Gastrocnemius medialis (tissue), 4 donors: ENCODE results near the gene PHTF2.

Experiments used
- POLR2A ChIP-seq, 2 donors: fragments of 450-650 bp; IDR thresholded peaks; one replicate each; pipeline ENCODE4 v1.6.1; 2017; ENCODE audit warnings: antibody characterized with exemption in 2 of 2, mild to moderate bottlenecking in 2 of 2, moderate library complexity in 2 of 2
- TF ChIP-seq, protein P1 (sequence below), 5 experiments: fragments of 450-650 bp in 3 of 5; fragments of 200-600 bp in 2 of 5; sonication (generic) in 2 of 5; IDR thresholded peaks in 4 of 5; conservative IDR thresholded peaks in 1 of 5; 1 replicate in 4 of 5; 2 replicates in 1 of 5; pipeline ENCODE4 v1.5.1; 2016 to 2019; ENCODE audit warnings: antibody characterized with exemption in 5 of 5, mild to moderate bottlenecking in 3 of 5, moderate library complexity in 3 of 5

GRCh38 chr7:77993838-77994237, 195.3 kb downstream of the PHTF2 start:
- TF ChIP-seq, protein P1, sequence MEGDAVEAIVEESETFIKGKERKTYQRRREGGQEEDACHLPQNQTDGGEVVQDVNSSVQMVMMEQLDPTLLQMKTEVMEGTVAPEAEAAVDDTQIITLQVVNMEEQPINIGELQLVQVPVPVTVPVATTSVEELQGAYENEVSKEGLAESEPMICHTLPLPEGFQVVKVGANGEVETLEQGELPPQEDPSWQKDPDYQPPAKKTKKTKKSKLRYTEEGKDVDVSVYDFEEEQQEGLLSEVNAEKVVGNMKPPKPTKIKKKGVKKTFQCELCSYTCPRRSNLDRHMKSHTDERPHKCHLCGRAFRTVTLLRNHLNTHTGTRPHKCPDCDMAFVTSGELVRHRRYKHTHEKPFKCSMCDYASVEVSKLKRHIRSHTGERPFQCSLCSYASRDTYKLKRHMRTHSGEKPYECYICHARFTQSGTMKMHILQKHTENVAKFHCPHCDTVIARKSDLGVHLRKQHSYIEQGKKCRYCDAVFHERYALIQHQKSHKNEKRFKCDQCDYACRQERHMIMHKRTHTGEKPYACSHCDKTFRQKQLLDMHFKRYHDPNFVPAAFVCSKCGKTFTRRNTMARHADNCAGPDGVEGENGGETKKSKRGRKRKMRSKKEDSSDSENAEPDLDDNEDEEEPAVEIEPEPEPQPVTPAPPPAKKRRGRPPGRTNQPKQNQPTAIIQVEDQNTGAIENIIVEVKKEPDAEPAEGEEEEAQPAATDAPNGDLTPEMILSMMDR (IDR thresholded peaks at IDR 0.05 in 4 of 5, conservative IDR thresholded peaks at IDR 0.05 in 1 of 5) = no peak
- TF ChIP-seq POLR2A (IDR thresholded peaks at IDR 0.05) = no peak
